GM12892 (cell line): ENCODE results near the gene CEMIP.

ENCODE experiments used
- DNase-seq: peaks from one replicate; pipeline ENCODE4 v3.0.0; 2011; ENCODE audit not compliant: insufficient read length
- FAIRE-seq: peaks from 2 replicates; lab custom pipeline; 2011; peaks lifted over from hg19 to GRCh38; lab: Jason Lieb, UNC
- POLR2A ChIP-seq: IDR thresholded peaks from 2 replicates; pipeline ENCODE4 v1.6.1; 2011; ENCODE audit warnings: low read depth, low read length, control low read depth
- POLR2AphosphoS5 ChIP-seq: IDR thresholded peaks from 2 replicates; pipeline ENCODE4 v1.6.1; 2011; ENCODE audit warnings: low read depth, low read length, control low read depth
- TAF1 ChIP-seq: IDR thresholded peaks from 2 replicates; pipeline ENCODE4 v1.6.1; 2011; ENCODE audit warnings: low read depth, mild to moderate bottlenecking, control low read depth, low read length, borderline replicate concordance

CEMIP gene

DNA sequence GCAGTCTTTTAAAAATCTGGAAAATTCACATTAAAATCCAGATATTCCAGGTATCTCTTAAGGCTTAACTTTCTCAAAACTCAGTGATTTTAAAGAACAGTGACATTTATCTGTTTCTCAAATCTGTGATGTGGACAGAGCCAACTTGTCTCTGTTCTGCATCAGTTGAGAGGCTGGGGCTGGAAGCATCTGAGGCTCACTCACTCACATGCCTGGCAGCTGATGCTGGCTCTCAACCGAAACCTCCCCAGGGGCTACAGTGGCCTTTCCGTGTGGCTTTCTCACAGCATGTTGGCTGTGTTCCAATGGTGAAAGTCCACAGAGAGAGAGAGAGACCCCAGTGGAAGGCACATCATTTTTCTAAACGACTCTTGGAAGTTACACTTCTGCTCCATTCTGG is 53.5 kb downstream of the CEMIP start:
- TF ChIP-seq TAF1: no peak
- TF ChIP-seq POLR2AphosphoS5: no peak
- no peak for TF ChIP-seq POLR2A
- no peak for DNase-seq
- no peak for FAIRE-seq

DNA sequence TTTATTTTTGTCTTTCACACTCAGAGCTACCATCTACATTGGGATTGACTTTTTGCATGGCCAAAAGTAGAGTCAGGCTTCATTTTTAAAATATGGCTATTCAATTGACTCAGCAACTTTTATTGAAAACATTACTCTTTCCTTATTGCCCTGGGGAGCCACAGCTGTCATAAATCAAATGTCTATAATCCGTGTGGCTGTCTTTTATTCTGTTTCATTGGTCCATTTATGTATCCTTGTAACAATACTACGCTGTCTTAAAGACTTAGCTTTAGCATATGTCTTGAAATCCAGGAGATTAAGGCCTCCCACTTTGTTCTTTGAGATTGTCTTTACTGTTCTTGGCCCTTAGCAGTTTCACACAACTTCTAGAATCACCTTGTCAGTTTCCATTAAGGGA is 55.2 kb downstream of the CEMIP start:
- TF ChIP-seq POLR2A: no peak
- no peak for TF ChIP-seq TAF1
- no peak for TF ChIP-seq POLR2AphosphoS5
- DNase-seq (no peak), FAIRE-seq (no peak)

DNA sequence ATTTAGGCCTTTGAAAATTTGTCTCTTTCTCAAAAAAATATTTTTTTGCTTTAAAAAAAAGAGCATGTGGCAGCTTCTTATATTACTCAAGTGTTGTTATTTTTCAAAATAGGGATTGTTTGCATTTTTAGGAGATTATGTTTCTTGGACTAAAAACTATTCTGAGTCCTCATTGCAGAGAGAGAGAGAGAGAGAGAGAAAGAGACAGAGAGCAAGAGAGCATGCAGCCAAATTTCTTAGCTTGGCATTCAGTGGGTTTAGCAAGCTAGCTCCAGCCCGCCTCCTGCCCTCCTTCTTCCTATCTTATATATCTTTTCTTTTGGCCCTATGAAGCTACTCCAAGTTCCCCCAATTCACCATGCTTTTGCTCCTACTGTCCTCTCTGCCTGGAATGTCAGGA is 55.7 kb downstream of the CEMIP start:
- no peak for TF ChIP-seq POLR2AphosphoS5
- TF ChIP-seq POLR2A: no peak
- no peak for TF ChIP-seq TAF1
- FAIRE-seq (no peak), DNase-seq (no peak)

DNA sequence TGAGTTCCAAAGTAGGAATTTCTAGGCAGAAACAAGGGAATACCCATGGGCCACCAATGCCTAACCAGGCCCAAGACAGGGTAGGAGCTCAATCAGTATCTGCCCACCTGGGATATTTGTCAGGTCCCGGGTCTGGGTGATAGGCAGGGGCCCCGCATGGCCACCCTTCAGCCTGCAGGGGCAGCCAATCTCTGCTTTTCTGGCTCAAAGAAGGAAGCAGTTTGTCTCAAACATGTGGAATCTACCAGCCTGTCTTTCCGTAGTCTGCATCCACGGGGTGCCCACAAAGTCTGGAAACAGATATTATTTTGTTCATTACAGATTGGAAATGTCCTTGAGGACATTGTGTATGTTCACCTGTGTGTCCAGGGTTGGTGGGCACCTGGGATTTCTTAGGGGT is 56.2 kb downstream of the CEMIP start:
- no peak for TF ChIP-seq POLR2A
- TF ChIP-seq POLR2AphosphoS5: no peak
- TF ChIP-seq TAF1: no peak
- FAIRE-seq: no peak
- DNase-seq: no peak

DNA sequence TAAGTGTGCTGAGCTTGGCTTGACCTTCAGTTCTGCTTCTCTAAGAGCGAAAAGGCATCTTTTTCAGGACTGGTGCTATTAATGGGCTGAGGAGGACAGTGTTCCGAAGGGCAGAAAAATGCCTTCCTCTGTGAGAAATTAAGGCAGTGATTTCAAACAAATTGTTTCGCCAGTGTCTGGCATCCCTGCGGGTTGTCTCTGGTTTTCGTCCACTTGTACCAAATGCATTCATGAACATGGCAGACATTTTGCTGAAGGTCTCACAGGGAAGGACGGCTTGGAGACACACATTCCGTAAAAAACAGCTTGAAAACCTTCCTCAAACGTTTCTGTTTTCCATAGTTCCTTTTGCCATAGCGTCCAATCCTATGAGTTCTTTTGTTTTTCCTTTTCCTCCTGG is 57.1 kb downstream of the CEMIP start:
- DNase-seq (no peak), FAIRE-seq (no peak)
- no peak for TF ChIP-seq POLR2AphosphoS5
- TF ChIP-seq POLR2A: no peak
- no peak for TF ChIP-seq TAF1

DNA sequence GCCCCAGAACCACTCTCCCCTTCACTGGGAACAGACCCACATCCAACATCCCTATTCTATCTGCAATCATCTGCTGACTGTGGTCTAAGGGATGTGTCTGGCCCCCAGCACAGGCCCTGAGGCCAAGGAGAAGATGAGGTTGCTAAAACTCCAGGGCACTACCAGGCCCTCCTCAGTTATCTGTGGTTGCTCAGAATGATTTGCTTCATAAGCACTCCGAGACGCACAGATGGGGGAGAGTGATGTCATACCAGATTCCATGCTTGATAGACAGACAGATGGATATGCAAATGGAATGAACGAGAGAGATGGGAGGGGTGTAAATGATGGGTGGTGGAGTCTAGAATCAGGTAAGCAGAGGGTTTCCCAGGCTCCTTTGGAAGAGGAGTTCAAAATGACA is 57.8 kb downstream of the CEMIP start:
- FAIRE-seq: no peak
- no peak for TF ChIP-seq POLR2AphosphoS5
- TF ChIP-seq POLR2A: no peak
- TF ChIP-seq TAF1: no peak
- DNase-seq: no peak

DNA sequence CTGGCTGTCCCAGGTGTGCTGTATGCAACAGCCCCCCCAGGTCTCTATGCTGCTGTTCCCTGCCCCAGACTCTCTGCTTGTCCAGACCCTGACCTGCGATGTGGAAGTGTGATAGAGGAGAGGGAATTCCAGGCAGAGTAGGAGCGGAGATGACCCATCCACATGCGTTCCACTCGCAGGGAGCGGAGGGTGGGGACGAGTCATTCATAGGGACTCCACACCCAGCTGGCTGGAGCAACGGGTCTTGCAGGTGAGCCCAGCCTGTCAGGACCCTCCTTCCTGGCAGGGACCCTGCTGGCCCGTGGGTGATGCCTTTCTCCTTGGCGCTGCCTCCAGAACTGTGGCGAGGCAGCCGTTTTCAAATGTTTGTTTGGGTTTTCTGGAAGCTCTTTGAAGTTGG is 58.8 kb downstream of the CEMIP start:
- DNase-seq (no peak), FAIRE-seq (no peak)
- TF ChIP-seq POLR2AphosphoS5 (no peak), TAF1 (no peak), POLR2A (no peak)

DNA sequence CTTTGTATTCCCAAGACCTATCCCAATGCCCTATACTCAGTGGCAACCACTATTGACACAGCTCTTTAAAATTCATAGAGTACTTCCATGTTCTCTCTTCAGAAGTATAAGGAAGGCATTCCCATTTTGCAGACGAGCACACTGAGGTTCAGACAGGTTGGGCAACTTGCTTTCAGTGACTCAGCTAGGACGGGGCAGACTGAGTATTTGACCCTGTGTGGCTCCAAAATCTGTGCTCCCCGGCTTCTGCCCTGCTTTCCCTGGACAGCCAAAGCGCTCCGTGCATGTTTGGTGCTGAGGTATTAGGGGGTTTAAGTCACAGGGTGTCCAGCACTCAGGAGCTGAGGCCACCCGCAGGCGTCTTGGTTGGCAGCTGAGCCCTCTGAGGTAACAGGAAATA is 59.5 kb downstream of the CEMIP start:
- FAIRE-seq (no peak), DNase-seq (no peak)
- no peak for TF ChIP-seq TAF1
- no peak for TF ChIP-seq POLR2AphosphoS5
- no peak for TF ChIP-seq POLR2A

DNA sequence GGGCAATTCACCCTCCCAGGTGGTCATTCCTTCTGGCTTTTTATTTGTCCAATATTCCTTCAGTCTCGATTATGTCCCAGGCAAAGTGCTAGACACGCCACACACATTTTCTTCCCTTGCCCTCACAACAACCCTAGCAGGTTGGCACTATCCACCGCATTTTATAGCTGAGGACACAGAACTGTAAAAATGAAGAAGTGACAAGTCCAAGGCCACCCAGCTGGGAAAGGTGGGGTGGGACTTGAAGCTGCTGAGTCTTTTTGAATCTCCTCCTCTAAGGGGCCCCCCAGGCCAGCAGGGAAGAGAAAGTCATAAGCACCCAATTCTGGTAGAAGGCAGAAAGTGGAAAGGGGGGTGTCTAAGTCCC is 60.6 kb downstream of the CEMIP start:
- no peak for FAIRE-seq
- TF ChIP-seq POLR2AphosphoS5 (no peak), TAF1 (no peak), POLR2A (no peak)
- DNase-seq: no peak

DNA sequence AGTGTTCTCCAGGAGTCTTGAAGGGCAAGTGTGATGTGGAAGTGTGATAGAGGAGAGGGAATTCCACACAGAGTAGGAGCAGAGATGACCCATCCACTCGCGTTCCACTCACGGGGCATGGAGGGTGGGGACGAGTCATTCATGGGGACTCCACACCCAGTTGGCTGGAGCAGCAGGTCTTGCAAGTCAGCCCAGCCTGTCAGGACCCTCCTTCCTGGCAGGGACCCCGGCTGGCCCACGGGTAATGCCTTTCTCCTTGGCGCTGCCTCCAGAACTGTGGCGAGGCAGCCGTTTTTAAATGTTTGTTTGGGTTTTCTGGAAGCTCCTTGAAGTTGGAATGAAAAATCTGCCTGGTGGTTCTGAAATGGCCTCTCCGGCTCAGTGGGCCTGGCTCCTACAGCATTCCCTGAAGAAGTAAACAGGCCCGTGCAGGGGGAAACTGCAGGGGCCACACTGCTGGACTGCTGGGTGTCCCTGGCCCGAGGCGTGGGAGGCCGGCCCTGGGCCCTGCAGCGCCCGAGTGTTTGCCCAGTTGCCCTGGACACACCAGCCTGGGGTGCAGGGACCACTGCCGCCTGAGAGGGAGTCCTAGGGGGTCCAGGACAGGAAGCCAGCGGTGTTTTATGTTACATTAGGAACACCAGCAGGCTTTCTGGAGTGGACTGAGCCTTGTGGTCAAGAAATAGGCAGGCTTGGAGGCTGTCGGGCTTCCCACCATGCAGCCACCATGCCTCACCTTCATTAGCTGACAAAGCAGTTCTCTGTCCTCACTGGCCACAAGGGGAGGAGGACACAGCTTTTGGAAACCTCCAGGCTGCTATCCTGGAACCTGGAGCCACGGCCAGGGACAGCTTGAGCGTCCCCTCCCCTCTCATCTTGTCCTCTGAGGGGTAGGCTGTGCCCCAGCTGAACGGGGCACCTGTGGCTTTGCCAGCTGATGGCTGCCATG is 61.3 kb downstream of the CEMIP start:
- no peak for DNase-seq
- TF ChIP-seq POLR2AphosphoS5 (no peak), TAF1 (no peak), POLR2A (no peak)
- no peak for FAIRE-seq

DNA sequence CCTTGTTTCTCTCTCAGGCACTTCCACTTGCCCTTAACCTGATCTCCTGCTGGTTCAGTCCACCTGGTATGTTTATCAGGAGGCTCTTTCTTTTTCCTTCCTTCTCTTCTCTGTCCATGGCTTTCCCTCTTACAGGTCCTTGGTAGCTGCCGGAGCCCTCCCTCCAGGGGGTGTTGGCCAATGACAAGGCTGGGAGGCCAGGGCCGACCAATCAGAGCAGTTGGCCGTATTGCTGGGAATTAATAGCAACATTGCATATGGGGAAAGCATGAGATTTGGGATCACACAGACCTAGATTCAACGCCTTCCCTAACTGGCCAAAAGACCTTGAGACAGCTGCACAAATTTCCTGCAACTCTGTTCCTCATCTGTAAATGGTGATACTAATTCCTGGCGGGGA is 62.4 kb downstream of the CEMIP start:
- TF ChIP-seq POLR2A (no peak), TAF1 (no peak), POLR2AphosphoS5 (no peak)
- DNase-seq (no peak), FAIRE-seq (no peak)

DNA sequence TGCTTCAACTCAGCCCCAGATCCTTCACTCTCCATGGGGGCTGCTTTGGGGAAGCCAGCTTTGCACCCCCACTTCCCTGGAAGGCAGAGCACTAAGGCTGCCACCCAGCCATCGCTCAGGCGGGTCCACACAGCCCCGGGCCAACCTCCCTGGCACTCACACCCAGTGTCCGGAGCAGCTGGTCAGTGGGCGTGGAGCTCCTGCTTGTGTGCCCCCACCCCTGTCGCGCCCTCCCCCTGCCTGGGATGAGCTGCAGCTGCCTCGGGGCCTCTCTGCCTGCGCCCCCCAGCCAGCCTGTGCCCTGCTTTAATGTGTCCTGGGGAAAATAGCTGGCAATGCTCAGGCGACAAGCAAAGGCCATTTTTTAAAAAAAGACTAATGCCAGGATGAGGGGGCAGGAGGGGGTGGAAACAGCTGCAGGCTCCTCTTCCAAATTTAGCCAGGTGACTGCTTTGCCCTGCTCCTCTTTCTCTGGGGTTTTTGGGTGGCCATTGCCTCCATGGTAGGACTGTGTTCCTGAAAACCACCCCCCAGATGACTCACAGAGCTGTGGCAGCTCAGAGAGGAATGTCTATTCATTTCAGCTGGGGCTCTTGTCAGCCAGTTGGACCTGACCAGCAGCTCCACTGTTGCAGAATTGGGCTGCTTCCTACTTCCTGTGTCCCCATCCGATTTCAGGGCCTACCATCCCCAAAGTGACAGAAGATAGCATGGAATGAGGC is 65.0 kb downstream of the CEMIP start:
- FAIRE-seq (no peak), DNase-seq (no peak)
- TF ChIP-seq POLR2AphosphoS5 (no peak), POLR2A (no peak), TAF1 (no peak)
